DOHH2 (cell line): Measurements from ENCODE around the gene RIPOR3.

ENCODE experiments used
- CTCF ChIP-seq: fragments of 200-600 bp; sonication (generic); IDR thresholded peaks from one replicate; pipeline ENCODE4 v1.5.1; 2014; ENCODE audit warnings: antibody characterized with exemption, mild to moderate bottlenecking, low read depth, low read length; ENCODE audit not compliant: poor library complexity, severe bottlenecking
- EZH2phosphoT487 ChIP-seq: fragments of 200-600 bp; sonication (generic); IDR thresholded peaks from 2 replicates; pipeline ENCODE4 v1.6.1; 2017; ENCODE audit warnings: borderline replicate concordance, mild to moderate bottlenecking, antibody characterized with exemption, low read length, moderate library complexity, mixed read lengths

- TF ChIP-seq CTCF (no peak), EZH2phosphoT487 (no peak)
These were observed 94.7 kb downstream of the RIPOR3 start for GRCh38 chr20:50596694-50597021.
